NCI-H526 treated with DMSO at 0.1 percent for 48 hours (cell line): ENCODE data around the gene TAB2.

ENCODE experiments used
- DNase-seq: peaks from one replicate; lab custom pipeline; 2025; lab: John Stamatoyannopoulos, UW

TAB2 gene

GRCh38 chr6:149317644-149318571, at the start of gene TAB2:
TAB2 (plus strand) TSS chr6:149317712; CDS start chr6:149369998, 52,286 bp downstream.
- no peak for DNase-seq

- DNase-seq, result no peak
Observed at GRCh38 chr6:149268146-149268545, 49.4 kb upstream of the TAB2 start.

- DNase-seq, result no peak
Observed at GRCh38 chr6:149268768-149269167, 48.7 kb upstream of the TAB2 start.

GRCh38 chr6:149270616-149271015, 46.9 kb upstream of the TAB2 start:
- no peak for DNase-seq

GRCh38 chr6:149271348-149272340, 45.9 kb upstream of the TAB2 start:
- no peak for DNase-seq

GRCh38 chr6:149273318-149273717, 44.2 kb upstream of the TAB2 start:
- DNase-seq, result no peak

- DNase-seq, result no peak
Observed at GRCh38 chr6:149275621-149276020, 41.9 kb upstream of the TAB2 start.

- DNase-seq, result no peak
Observed at GRCh38 chr6:149277621-149278020, 39.9 kb upstream of the TAB2 start.

- DNase-seq, result no peak
Observed at GRCh38 chr6:149278997-149279396, 38.5 kb upstream of the TAB2 start.

GRCh38 chr6:149284904-149285303, 32.6 kb upstream of the TAB2 start:
- DNase-seq, result no peak

GRCh38 chr6:149285626-149286025, 31.9 kb upstream of the TAB2 start:
- DNase-seq, result no peak

- DNase-seq, result no peak
Observed at GRCh38 chr6:149286905-149287304, 30.6 kb upstream of the TAB2 start.

- DNase-seq, result no peak
Observed at GRCh38 chr6:149289192-149289781, 28.2 kb upstream of the TAB2 start.

GRCh38 chr6:149289966-149290365, 27.5 kb upstream of the TAB2 start:
- DNase-seq, result no peak

- DNase-seq, result no peak
Observed at GRCh38 chr6:149293244-149293643, 24.3 kb upstream of the TAB2 start.

GRCh38 chr6:149300563-149300962, 16.9 kb upstream of the TAB2 start:
- DNase-seq, result no peak

- DNase-seq, result no peak
Observed at GRCh38 chr6:149302723-149303122, 14.8 kb upstream of the TAB2 start.

- DNase-seq, result no peak
Observed at GRCh38 chr6:149303468-149303867, 14.0 kb upstream of the TAB2 start.

- no peak for DNase-seq
Observed at GRCh38 chr6:149305372-149305771, 12.1 kb upstream of the TAB2 start.

GRCh38 chr6:149306967-149307366, 10.5 kb upstream of the TAB2 start:
- DNase-seq, result no peak

- DNase-seq, result no peak
Observed at GRCh38 chr6:149311293-149311692, 6.2 kb upstream of the TAB2 start.

- no peak for DNase-seq
Observed at GRCh38 chr6:149311766-149312165, 5.7 kb upstream of the TAB2 start.
